SK-N-SH (cell line): ENCODE measurements around the gene KRT78. TPM values are rescaled to one million over a fixed set of nuclear protein-coding genes. Genes with fewer than 3 reads are reported as not detected.

Experiments
- CTCF ChIA-PET: fragments of 300-600, 350-600 bp; formaldehyde crosslinking; extraction: SDS; loops from one replicate; lab custom pipeline; 2021; lab: Yijun Ruan, JAX
- POLR2A ChIA-PET: fragments of 350-600 bp; sonication (Branson Sonifier 250); formaldehyde crosslinking; extraction: SDS; loops from one replicate; lab custom pipeline; 2020; ENCODE audit warnings: antibody characterized with exemption, inconsistent platforms; lab: Yijun Ruan, JAX
- DNase-seq: peaks from one replicate; pipeline ENCODE4 v3.0.0; 2012
- H2AFZ ChIP-seq: fragments of 200-600 bp; sonication (generic); 2 replicates; pipeline ENCODE4 v1.8.1; 2016; ENCODE audit warnings: antibody characterized with exemption, mild to moderate bottlenecking, low read depth
- H3F3A ChIP-seq: fragments of 200-600 bp; sonication (generic); replicated peaks from 2 replicates; pipeline ENCODE3; 2016; ENCODE audit warnings: antibody characterized with exemption, mild to moderate bottlenecking; ENCODE audit not compliant: insufficient read depth
- H3K27ac ChIP-seq, 2 experiments: fragments of 200-500 bp in 1 of 2; fragments of 200-600 bp in 1 of 2; sonication (Bioruptor generic) in 1 of 2; sonication (generic), shearing (Covaris generic) in 1 of 2; 2 replicates each; pipeline versions ENCODE4 v1.5.1 to v1.6.1; 2014 to 2016; ENCODE audit warnings: low read depth in 2 of 2, inconsistent platforms in 1 of 2, low read length in 1 of 2, mild to moderate bottlenecking in 1 of 2, mixed read lengths in 1 of 2
- H3K27me3 ChIP-seq: fragments of 200-600 bp; sonication (generic), shearing (Covaris generic); 2 replicates; pipeline ENCODE4 v1.6.1; 2016; ENCODE audit warnings: mixed run types; ENCODE audit not compliant: insufficient read depth
- H3K36me3 ChIP-seq, 2 experiments: fragments of 200-500 bp in 1 of 2; fragments of 200-600 bp in 1 of 2; sonication (Bioruptor generic) in 1 of 2; sonication (generic) in 1 of 2; replicated peaks in 1 of 2; 2 replicates each; pipeline versions ENCODE3 to v1.5.1; 2014 to 2016; ENCODE audit warnings: low read length in 1 of 2, mild to moderate bottlenecking in 1 of 2; ENCODE audit not compliant: insufficient read depth in 2 of 2, control insufficient read depth in 1 of 2
- H3K4me1 ChIP-seq, 2 experiments: fragments of 200-500 bp in 1 of 2; fragments of 200-600 bp in 1 of 2; sonication (Bioruptor generic) in 1 of 2; sonication (generic), shearing (Covaris generic) in 1 of 2; 2 replicates each; pipeline versions ENCODE4 v1.5.1 to v1.6.1; 2014 to 2016; ENCODE audit warnings: low read depth in 1 of 2, low read length in 1 of 2, mixed run types in 1 of 2; ENCODE audit not compliant: insufficient read depth in 2 of 2, control insufficient read depth in 1 of 2
- H3K4me2 ChIP-seq: fragments of 200-600 bp; sonication (generic), shearing (Covaris generic); 2 replicates; pipeline ENCODE4 v1.6.1; 2017; ENCODE audit warnings: mixed run types
- H3K4me3 ChIP-seq, 2 experiments: fragments of 200-500 bp in 1 of 2; fragments of 200-600 bp in 1 of 2; sonication (Bioruptor generic) in 1 of 2; sonication (generic), shearing (Covaris generic) in 1 of 2; 2 replicates each; pipeline versions ENCODE4 v1.5.1 to v1.8.1; 2014 to 2016; ENCODE audit warnings: low read depth in 2 of 2, inconsistent platforms in 1 of 2, low read length in 1 of 2, mild to moderate bottlenecking in 1 of 2, mixed read lengths in 1 of 2, moderate library complexity in 1 of 2
- H3K79me2 ChIP-seq: fragments of 200-600 bp; sonication (generic); 2 replicates; pipeline ENCODE4 v1.8.1; 2017; ENCODE audit warnings: mild to moderate bottlenecking; ENCODE audit not compliant: insufficient read depth
- H3K9ac ChIP-seq: fragments of 200-600 bp; sonication (generic); 2 replicates; pipeline ENCODE4 v1.6.1; 2017; ENCODE audit warnings: mixed run types
- H3K9me2 ChIP-seq: fragments of 200-600 bp; sonication (generic); 2 replicates; pipeline ENCODE4 v1.6.1; 2017; ENCODE audit warnings: mixed run types
- H3K9me3 ChIP-seq: fragments of 200-600 bp; sonication (generic); 2 replicates; pipeline ENCODE4 v1.6.1; 2017; ENCODE audit warnings: mixed run types, mild to moderate bottlenecking, moderate library complexity
- H4K20me1 ChIP-seq: fragments of 200-600 bp; sonication (generic); 2 replicates; pipeline ENCODE4 v1.6.1; 2017; ENCODE audit warnings: mild to moderate bottlenecking, mixed run types; ENCODE audit not compliant: insufficient read depth
- EP300 ChIP-seq, 2 experiments: IDR thresholded peaks; 2 replicates each; pipeline versions ENCODE4 v1.4.0 to v1.6.1; 2012; ENCODE audit warnings: borderline replicate concordance in 1 of 2, low read depth in 1 of 2, low read length in 1 of 2
- FOXJ3 ChIP-seq: sonication (generic); formaldehyde crosslinking; IDR thresholded peaks from 2 replicates; pipeline ENCODE4 v1.5.1; 2020; ENCODE audit warnings: mild to moderate bottlenecking, missing genetic modification reagents
- FOXM1 ChIP-seq: IDR thresholded peaks from 2 replicates; pipeline ENCODE4 v1.4.0; 2012; ENCODE audit warnings: low read depth, mild to moderate bottlenecking
- MEF2A ChIP-seq: IDR thresholded peaks from 2 replicates; pipeline ENCODE4 v1.4.0; 2012; ENCODE audit warnings: low read depth, borderline replicate concordance
- SIN3A ChIP-seq: IDR thresholded peaks from 2 replicates; pipeline ENCODE4 v1.6.1; 2012; ENCODE audit warnings: low read depth, mild to moderate bottlenecking, low read length, moderate library complexity, borderline replicate concordance
- TAF1 ChIP-seq: IDR thresholded peaks from 2 replicates; pipeline ENCODE4 v1.6.1; 2012; ENCODE audit warnings: low read depth, mild to moderate bottlenecking, low read length, moderate library complexity, borderline replicate concordance
- ZBTB33 ChIP-seq: IDR thresholded peaks from 2 replicates; pipeline ENCODE4 v1.4.0; 2012; ENCODE audit warnings: low read depth, borderline replicate concordance
- WGBS: methylation state at CpG from one replicate; pipeline ENCODE4 v1.1.6; 2017; ENCODE audit warnings: low lambda C conversion rate; 5-methylcytosine and 5-hydroxymethylcytosine counted together
- polyA plus RNA-seq, 3 experiments: library from polyadenylated mRNA; depleted of rRNA; stranded (reverse); fragments of >200 nt; gene quantifications; 2 replicates each; pipeline ENCODE4 v1.2.3, GENCODE V29; 2012

The KRT78 gene
- polyA plus RNA-seq, 1 of the 3 experiments (the other 2 are of a cell fraction), result not detected

- no peaks in the 10 kb centered on the region for H3K36me3 ChIP-seq
- no peaks in the 10 kb centered on the region for H3F3A ChIP-seq
- H3K4me1 ChIP-seq, result no peaks in the 10 kb centered on the region
- H3K79me2 ChIP-seq, result no peaks in the 10 kb centered on the region
- 53% methylated on average over 13 of the region's 16 CpGs for WGBS
- H4K20me1 ChIP-seq, result no peaks in the 10 kb centered on the region
- H3K9me3 ChIP-seq, result no peaks in the 10 kb centered on the region
- H3K27ac ChIP-seq, result no peak overlapping the region
- no peaks in the 10 kb centered on the region for H3K9me2 ChIP-seq
- DNase-seq, result no peak
- no peak overlapping the region for H3K9ac ChIP-seq
- CTCF ChIA-PET, result no interaction called here
- POLR2A ChIA-PET, result no interaction called here
- H3K27me3 ChIP-seq, result peaks cover 55% of the 10 kb centered on the region
- no peak overlapping the region for H3K4me3 ChIP-seq
- no peak for TF ChIP-seq FOXM1
- TF ChIP-seq, all 33 proteins: peak for 0
- Histone ChIP-seq H2AFZ (no peak overlapping the region), H3K4me2 (peak overlapping the region; percentile 5; the same call in 1 of the 2 replicates)
These were observed 25.9 kb downstream of the KRT78 start for GRCh38 chr12:52822771-52823510.

- peaks cover 63% of the 10 kb centered on the region for H3K27me3 ChIP-seq
These were observed 26.8 kb downstream of the KRT78 start for GRCh38 chr12:52821826-52822660.

More at GRCh38 chr12:52821826-52822660, 26.8 kb downstream of the KRT78 start:
- Histone ChIP-seq H3K9me3 (no peaks in the 10 kb centered on the region), H3K4me2 (peak overlapping the region; percentile 5; the same call in 1 of the 2 replicates), H3K9ac (no peak overlapping the region), H3K27ac (no peak overlapping the region), H3F3A (no peaks in the 10 kb centered on the region), H3K4me1 (no peaks in the 10 kb centered on the region), H2AFZ (no peak overlapping the region), H3K79me2 (no peaks in the 10 kb centered on the region), H3K9me2 (no peaks in the 10 kb centered on the region), H3K4me3 (no peak overlapping the region), H4K20me1 (no peaks in the 10 kb centered on the region), H3K36me3 (no peaks in the 10 kb centered on the region)
- ChIA-PET POLR2A (no interaction called here), CTCF (interaction anchor here (1.2 kb wide), 1 partner anchor 43 kb away, joined by 4 read pairs; no protein-coding TSS in a partner anchor)
- DNase-seq, result no peak
- 31% methylated on average over 5 of the region's 10 CpGs for WGBS
- TF ChIP-seq SIN3A (no peak), FOXJ3 (CRISPR knock-in tag) (no peak), MEF2A (no peak), EP300 (IDR thresholded peaks at IDR 0.05; ENCODE audit: borderline replicate concordance in 1 of 2, low read depth in 1 of 2, low read length in 1 of 2) (no peak), ZBTB33 (no peak), TAF1 (no peak)
